ENCODE data around the gene FPR3.

FPR3 gene, protein sequence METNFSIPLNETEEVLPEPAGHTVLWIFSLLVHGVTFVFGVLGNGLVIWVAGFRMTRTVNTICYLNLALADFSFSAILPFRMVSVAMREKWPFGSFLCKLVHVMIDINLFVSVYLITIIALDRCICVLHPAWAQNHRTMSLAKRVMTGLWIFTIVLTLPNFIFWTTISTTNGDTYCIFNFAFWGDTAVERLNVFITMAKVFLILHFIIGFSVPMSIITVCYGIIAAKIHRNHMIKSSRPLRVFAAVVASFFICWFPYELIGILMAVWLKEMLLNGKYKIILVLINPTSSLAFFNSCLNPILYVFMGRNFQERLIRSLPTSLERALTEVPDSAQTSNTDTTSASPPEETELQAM

DNA sequence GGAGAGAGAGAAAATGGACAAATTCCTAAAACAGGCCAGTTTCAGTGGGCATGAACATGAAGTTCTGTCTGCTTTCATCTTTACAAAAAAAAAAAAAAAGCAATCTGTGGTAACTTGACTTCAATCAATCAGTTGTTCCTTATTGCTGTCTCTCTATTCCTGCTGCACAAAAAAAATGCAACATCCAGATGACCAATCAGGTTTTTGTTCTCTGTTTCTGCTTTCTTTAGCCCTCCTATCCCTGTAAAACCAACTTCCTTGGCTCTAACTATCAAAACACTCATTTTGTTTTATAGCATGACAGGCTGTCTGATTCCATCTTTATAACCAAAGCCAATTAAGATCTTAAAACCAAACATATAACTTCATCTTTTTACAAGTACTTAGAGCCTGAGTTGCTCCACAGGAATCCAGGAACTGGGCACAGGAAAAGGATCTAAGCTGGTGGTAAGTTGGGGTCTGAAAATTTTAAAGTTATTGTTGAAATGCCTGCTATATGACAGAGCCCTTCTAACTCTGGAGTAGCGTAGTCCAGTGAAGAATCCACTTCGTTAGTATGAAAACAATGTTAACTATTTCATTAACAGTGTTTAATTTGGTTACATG lies at the start of gene FPR3:
Gene FPR3 (plus strand): TSS at position 273 of the 606 bp plus-strand sequence. CDS start 28,592 bp downstream, outside the sequence.
- H3K9me3 ChIP-seq (ENCODE audit: insufficient read depth, low read length) = no peaks in the 10 kb centered on the region

DNA sequence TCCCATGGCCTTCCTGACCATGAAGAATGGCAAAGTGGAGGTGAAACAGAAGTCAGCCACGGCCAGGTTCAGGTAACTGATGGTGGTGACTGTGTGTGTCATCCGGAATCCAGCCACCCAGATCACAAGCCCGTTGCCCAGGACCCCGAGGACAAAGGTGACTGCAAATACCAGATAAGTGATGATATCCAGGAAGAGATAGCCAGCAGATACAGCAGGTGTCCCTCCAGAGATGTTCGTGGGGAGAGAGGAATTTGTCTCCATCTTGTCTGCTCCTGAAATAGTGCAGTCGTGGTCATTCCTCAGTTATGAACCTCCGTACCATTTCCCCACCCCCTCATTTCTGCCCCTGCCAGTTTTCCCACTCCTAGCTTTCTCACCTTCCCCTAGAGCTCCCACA lies 48.2 kb upstream of the FPR3 start:
- H3K27me3 ChIP-seq (ENCODE audit: low read length) = no peaks in the 10 kb centered on the region
- H2AFZ ChIP-seq (ENCODE audit: low read depth, low read length, severe bottlenecking) = no peak overlapping the region
- no peak for TF ChIP-seq EZH2phosphoT487 (conservative IDR thresholded peaks at IDR 0.05; ENCODE audit: low read length)
- TF ChIP-seq, protein P1, sequence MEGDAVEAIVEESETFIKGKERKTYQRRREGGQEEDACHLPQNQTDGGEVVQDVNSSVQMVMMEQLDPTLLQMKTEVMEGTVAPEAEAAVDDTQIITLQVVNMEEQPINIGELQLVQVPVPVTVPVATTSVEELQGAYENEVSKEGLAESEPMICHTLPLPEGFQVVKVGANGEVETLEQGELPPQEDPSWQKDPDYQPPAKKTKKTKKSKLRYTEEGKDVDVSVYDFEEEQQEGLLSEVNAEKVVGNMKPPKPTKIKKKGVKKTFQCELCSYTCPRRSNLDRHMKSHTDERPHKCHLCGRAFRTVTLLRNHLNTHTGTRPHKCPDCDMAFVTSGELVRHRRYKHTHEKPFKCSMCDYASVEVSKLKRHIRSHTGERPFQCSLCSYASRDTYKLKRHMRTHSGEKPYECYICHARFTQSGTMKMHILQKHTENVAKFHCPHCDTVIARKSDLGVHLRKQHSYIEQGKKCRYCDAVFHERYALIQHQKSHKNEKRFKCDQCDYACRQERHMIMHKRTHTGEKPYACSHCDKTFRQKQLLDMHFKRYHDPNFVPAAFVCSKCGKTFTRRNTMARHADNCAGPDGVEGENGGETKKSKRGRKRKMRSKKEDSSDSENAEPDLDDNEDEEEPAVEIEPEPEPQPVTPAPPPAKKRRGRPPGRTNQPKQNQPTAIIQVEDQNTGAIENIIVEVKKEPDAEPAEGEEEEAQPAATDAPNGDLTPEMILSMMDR (IDR thresholded peaks at IDR 0.05; ENCODE audit: insufficient read depth, low read length, poor library complexity, severe bottlenecking) = no peak
- H3K36me3 ChIP-seq (ENCODE audit: low read length) = no peaks in the 10 kb centered on the region
- H3K27ac ChIP-seq (ENCODE audit: low read depth, low read length) = no peak overlapping the region
- H3K4me3 ChIP-seq (ENCODE audit: insufficient read depth, low read length, poor library complexity, severe bottlenecking) = no peak overlapping the region
- H4K20me1 ChIP-seq (ENCODE audit: low read depth, low read length) = no peaks in the 10 kb centered on the region
- H3K79me2 ChIP-seq (ENCODE audit: insufficient read depth, low read length) = no peaks in the 10 kb centered on the region
- H3K9ac ChIP-seq (ENCODE audit: low read length) = no peak overlapping the region
- no peaks in the 10 kb centered on the region for H3K9me2 ChIP-seq (replicated peaks; ENCODE audit: insufficient read depth, low read length)
- H3K4me2 ChIP-seq (ENCODE audit: low read depth, low read length, poor library complexity, severe bottlenecking) = no peak overlapping the region
- no peaks in the 10 kb centered on the region for H3F3A ChIP-seq (ENCODE audit: insufficient read depth)
- H3K9me3 ChIP-seq (ENCODE audit: insufficient read depth, low read length) = no peaks in the 10 kb centered on the region

More for the DNA sequence above, at the start of gene FPR3:
- Histone ChIP-seq H3K27ac (ENCODE audit: low read depth, low read length) (no peak within 1 kb of the TSS), H4K20me1 (ENCODE audit: low read depth, low read length) (no peaks in the 10 kb centered on the region), H3K9ac (ENCODE audit: low read length) (no peak within 1 kb of the TSS), H3K4me3 (ENCODE audit: insufficient read depth, low read length, poor library complexity, severe bottlenecking) (no peak within 1 kb of the TSS), H2AFZ (ENCODE audit: low read depth, low read length, severe bottlenecking) (no peak within 1 kb of the TSS), H3K4me2 (ENCODE audit: low read depth, low read length, poor library complexity, severe bottlenecking) (no peak within 1 kb of the TSS), H3F3A (ENCODE audit: insufficient read depth) (no peaks in the 10 kb centered on the region), H3K36me3 (ENCODE audit: low read length) (no peaks in the 10 kb centered on the region), H3K9me2 (replicated peaks; ENCODE audit: insufficient read depth, low read length) (no peaks in the 10 kb centered on the region), H3K79me2 (ENCODE audit: insufficient read depth, low read length) (no peaks in the 10 kb centered on the region), H3K27me3 (ENCODE audit: low read length) (no peaks in the 10 kb centered on the region)
- TF ChIP-seq, protein P1 (IDR thresholded peaks at IDR 0.05; ENCODE audit: insufficient read depth, low read length, poor library complexity, severe bottlenecking) = no peak
- no peak for TF ChIP-seq EZH2phosphoT487 (conservative IDR thresholded peaks at IDR 0.05; ENCODE audit: low read length)

DNA sequence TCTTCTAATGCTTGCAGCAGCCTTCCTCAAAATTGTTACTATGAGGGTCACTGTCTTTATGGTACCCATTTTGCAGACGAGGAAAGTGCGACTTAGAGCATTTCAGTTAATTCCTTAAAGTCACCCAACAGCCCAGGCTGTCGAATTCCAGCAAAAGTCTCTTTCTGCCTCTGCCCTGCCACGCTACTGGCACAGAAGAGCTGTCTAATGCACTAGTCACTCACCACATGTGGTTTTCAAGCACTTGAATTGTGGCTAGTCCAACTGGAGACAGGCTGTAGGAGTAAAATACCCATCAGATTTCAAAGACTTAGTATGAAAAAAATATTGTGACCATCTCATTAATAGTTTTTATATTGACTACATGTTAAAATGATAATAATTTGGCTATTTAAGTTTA lies 45.0 kb upstream of the FPR3 start:
- Histone ChIP-seq H3K27me3 (ENCODE audit: low read length) (no peaks in the 10 kb centered on the region), H3K79me2 (ENCODE audit: insufficient read depth, low read length) (no peaks in the 10 kb centered on the region), H3K4me2 (ENCODE audit: low read depth, low read length, poor library complexity, severe bottlenecking) (no peak overlapping the region), H2AFZ (ENCODE audit: low read depth, low read length, severe bottlenecking) (no peak overlapping the region), H4K20me1 (ENCODE audit: low read depth, low read length) (no peaks in the 10 kb centered on the region), H3K9ac (ENCODE audit: low read length) (no peak overlapping the region), H3K27ac (ENCODE audit: low read depth, low read length) (no peak overlapping the region), H3K36me3 (ENCODE audit: low read length) (no peaks in the 10 kb centered on the region), H3K4me3 (ENCODE audit: insufficient read depth, low read length, poor library complexity, severe bottlenecking) (no peak overlapping the region), H3K9me3 (ENCODE audit: insufficient read depth, low read length) (no peaks in the 10 kb centered on the region), H3K9me2 (replicated peaks; ENCODE audit: insufficient read depth, low read length) (no peaks in the 10 kb centered on the region), H3F3A (ENCODE audit: insufficient read depth) (no peaks in the 10 kb centered on the region)
- TF ChIP-seq, protein P1 (IDR thresholded peaks at IDR 0.05; ENCODE audit: insufficient read depth, low read length, poor library complexity, severe bottlenecking) = no peak
- TF ChIP-seq EZH2phosphoT487 (conservative IDR thresholded peaks at IDR 0.05; ENCODE audit: low read length) = no peak
